Activated naive CD8-positive, alpha-beta T cell treated with anti-CD3 and anti-CD28 coated beads, Interleukin-2, amount 50 U/mL, for 16 hours (primary cell): Measurements from ENCODE around the gene TPRA1.

ENCODE experiments used
- DNase-seq: peaks from one replicate; pipeline ENCODE4 v3.0.0-alpha.2; 2020; ENCODE audit warnings: low read depth, low spot score

The TPRA1 gene

DNA sequence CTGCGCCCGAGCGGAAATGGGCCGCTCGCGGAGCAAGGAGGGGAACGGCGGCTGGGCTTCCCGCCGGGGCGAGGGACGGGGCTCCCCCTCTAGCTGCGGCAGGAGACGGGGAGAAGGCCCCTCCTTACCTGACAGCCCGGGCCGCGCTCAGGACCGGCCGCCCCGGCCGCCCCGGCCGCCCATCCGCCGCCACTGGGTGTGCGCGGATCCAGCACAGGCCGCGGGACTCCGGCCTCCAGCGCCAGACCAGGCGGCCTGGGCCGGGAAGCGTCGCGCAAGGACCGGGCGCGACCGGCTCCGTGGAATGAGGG is 296 bp downstream of the TPRA1 start:
- DNase-seq = no peak

DNA sequence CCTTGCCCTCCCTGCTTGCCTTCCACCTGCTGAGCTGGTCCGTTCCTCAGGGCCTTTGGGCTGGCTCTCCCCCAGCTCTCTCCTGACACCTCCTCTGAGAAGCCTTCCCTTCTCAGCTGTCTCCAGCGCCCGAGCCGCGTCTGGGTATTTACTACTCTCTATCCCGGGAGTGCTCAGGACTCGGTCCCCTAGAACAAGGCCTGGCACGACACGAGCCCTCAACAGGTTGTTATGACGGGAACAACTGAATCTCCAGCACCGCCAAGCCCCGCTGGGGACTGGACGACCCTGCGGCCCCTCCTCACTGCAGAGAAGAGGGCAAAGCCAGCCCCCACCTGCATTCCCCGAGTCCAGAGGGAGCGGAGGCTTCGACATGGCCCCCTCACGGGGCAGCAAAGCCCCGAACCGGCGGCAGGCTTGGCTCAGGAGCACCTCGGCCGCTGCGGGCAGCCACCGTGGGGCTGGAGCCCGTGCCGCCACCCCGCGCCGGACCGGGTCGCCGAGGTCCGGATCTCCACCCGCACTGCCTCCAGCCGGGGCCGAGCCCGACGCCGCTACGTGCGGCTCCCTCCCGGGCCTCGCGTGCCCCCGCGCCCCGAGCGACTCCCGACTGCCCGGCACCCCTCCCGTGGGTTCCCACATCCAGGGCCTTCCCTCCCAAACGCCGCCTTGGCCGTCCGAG is 792 bp downstream of the TPRA1 start:
- DNase-seq = no peak

- no peak for DNase-seq
Observed at GRCh38 chr3:127588806-127589577, 1.5 kb downstream of the TPRA1 start.

DNA sequence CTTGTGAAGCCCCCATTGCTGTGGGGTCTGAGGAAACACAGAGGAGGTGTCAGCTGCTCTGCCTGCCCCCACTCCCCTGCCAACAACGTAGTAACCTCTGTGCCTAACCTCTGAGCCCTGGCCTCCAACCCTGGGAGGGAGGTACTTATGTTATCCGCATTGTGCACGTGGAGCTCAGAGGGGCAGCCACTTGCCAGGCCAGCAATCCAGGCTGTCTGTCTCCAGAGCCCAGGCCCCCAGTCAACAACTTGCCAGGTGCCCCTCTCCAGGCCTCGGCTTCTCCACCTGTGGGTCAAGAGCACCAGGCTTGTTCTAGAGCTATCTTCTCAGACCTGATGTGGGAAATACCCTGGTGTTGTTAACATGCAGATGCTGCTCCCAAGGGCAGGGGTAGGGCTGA is 2.7 kb downstream of the TPRA1 start:
- DNase-seq = no peak

DNA sequence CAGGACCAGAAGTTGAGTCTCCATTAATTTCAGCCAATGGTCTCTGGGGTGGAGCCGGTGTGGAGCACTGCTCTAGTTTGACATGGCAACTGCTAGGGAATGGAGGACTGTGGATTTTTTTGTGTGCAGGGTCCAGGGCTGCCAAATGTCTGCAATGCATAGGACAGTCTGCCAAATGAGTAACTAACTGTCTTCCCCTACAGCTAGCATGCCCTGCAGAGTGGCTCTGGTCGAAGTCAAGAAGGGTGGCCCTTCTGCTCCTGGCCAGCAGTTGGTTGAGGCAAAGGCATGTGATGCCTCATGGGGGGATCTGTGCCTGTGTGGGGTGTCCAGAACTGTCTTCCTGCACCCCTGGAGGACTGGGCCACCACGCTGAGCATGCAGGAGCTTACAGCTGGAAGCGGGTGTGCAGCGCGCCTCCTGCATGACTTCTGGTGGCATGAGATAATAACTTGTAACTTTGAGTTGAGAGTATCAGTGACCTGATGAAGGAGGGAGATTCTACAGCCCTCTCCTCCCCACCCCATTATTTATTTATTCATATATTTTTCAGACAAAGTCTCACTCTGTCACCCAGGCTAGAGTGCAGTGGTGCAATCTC is 4.6 kb downstream of the TPRA1 start:
- DNase-seq = no peak

GRCh38 chr3:127585163-127585812 is 5.2 kb downstream of the TPRA1 start:
- no peak for DNase-seq

DNA sequence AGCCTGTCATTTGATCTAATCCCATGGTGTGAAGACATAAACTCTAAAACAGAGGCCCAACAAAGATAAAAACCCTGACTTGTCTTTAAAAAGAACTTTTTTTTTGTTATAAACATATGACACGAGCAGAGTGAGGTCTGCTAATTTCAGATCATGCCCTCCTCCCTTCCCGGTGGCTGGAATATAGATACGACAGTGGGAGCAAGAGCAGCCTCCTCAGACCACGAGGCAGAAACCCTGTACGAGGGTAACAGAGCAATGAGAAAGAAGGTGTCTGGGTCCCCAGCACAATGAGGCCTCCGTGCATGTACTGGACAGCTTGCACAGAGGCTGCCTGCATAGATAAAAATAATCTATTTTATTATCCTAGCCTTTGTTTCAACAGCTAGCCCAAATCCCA is 5.8 kb downstream of the TPRA1 start:
- no peak for DNase-seq

DNA sequence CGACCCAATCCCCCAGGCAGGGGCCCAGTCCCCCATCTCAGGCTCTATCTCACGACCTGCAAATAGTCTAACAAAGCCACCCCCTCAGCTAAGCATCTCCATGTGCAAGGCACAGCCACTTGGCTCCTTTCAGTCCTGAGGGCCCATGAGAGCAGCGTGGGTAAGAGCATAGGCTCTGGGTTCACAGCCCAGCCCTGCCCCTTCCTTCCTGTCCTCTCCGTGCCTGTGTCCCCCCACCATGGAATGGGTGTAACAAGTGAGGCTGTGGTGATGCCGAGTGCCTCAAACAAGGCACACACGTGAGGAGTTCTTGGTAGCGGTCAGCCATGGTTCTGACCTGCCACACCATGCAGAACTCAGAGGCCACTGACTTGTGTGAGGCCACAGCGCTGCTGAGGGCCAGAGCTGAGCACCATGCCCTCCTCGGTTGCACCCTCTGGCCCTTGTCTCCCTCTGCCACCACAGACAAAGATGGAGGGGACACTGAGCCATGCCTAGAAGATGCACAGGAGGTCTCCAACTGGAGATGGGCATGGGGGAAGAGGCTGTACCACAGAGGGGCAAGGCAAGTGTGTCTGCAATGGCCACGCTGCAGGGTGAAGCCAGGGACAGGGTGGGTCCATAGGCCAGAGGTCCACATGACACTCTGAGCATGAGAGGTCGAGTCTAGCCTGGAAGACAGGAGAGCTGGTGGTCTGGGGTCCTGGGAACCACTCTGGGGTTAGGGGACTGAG is 10.0 kb downstream of the TPRA1 start:
- no peak for DNase-seq

DNA sequence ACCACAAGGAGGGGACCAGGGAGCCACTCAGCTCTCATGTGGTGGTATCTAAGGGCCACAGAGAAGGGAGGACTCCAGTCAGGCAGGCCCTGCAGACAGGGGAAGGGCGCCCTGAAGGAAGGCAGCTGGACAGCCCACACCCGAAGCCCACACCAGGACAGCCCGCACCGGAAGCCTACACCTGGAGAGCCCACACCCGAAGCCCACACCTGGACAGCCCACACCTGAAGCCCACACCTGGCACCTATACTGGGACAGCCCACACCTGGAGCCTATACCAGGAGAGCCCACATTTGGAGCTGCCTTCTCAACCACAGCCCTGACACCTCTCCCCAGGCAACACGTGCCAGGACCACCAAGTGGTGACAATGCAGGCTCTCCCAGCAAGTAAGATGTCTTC is 11.7 kb downstream of the TPRA1 start:
- DNase-seq = no peak

GRCh38 chr3:127578168-127578567 is 12.4 kb downstream of the TPRA1 start:
- DNase-seq = no peak

GRCh38 chr3:127577448-127577847 is 13.1 kb downstream of the TPRA1 start:
- DNase-seq = no peak

GRCh38 chr3:127574880-127575878 is 15.4 kb downstream of the TPRA1 start:
- DNase-seq = peak; percentile 55

- DNase-seq = no peak
Observed at GRCh38 chr3:127573912-127574311, 16.6 kb downstream of the TPRA1 start.

DNA sequence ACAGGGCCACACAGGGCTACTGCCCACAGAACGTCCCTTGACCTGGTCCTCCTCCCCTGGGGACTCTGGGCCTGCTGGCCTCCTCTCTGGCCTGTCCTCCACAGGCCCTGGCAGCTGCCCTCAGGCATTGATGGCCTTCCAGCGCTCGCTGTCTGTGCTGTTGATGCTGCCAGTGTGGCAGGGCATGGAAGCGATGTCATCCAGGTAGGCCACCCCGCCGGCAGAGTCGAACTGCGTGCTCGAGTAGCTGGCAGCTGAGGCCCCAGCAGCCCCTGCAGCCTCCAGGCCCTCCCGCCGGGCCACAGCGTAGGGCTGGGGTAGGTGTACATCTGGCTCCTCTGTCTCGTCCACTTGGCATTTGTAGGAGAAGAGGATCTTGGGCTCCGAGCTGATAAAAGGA is 17.1 kb downstream of the TPRA1 start:
- DNase-seq = no peak

GRCh38 chr3:127572735-127573134 is 17.8 kb downstream of the TPRA1 start:
- no peak for DNase-seq

- DNase-seq = no peak
Observed at GRCh38 chr3:127572186-127572585, 18.3 kb downstream of the TPRA1 start.

- DNase-seq = no peak
Observed at GRCh38 chr3:127570520-127570919, 20.0 kb downstream of the TPRA1 start.

- no peak for DNase-seq
Observed at GRCh38 chr3:127569160-127569559, 21.4 kb downstream of the TPRA1 start.

DNA sequence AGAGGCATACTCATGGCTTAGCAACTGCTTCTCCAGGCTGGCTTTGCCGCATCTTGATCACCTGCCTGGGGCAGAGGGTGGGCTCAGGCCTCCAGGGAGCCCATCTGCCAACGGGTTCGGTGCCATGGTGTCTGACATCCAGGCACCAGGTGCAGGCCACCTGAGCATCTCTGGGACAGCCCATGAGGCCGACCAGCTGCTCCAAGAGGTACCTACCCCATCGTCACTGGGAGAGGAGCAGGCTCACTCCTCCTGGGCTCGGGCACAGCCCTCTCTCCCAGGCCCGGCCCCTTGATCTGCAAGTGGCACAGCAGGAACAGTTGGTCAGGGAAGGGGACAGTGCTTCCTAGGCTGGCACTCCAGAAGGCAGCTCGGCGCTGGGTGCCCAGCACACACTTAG is 21.9 kb downstream of the TPRA1 start:
- no peak for DNase-seq

DNA sequence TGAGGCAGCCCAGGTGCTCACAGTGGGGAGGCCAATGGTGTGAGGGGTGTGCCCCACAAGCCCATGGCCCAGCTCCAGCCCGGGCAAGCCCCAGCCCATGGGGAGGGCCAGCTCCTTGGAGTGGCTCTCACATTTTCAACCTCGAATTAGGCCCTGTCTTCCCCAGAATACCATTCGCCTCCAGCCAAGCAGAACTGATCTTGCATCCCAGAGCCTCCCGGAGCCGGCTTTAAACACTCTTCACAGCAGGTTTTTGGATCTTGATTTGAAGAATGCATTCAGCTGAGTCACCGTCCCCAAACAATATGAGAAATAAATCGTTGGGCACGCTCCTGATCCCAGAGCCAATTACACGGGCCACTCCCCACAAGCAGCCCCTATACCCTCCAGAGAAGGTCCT is 23.7 kb downstream of the TPRA1 start:
- no peak for DNase-seq

GRCh38 chr3:127565711-127566110 is 24.8 kb downstream of the TPRA1 start:
- no peak for DNase-seq
